Epithelial cell of proximal tubule (primary cell): Measurements from ENCODE around the gene EEA1. TPM values are rescaled to one million over a fixed set of nuclear protein-coding genes. Genes with fewer than 3 reads are reported as not detected.
A peak's percentile ranks its signal among the peaks of the same experiment; 100 is the strongest.

ENCODE experiments used
- DNase-seq: peaks from one replicate; pipeline ENCODE4 v3.0.0-alpha.2; 2011; ENCODE audit warnings: low read depth
- H3K4me3 ChIP-seq: 2 replicates; pipeline ENCODE4 v1.5.1; 2011; ENCODE audit warnings: low read depth, mild to moderate bottlenecking, low read length
- CTCF ChIP-seq: conservative IDR thresholded peaks from 2 replicates; pipeline ENCODE4 v1.5.1; 2012; ENCODE audit warnings: low read depth, mild to moderate bottlenecking, low read length
- total RNA-seq: library from RNA; depleted of rRNA; stranded (reverse); fragments of >200 nt; gene quantifications from 2 replicates; pipeline ENCODE4 v1.2.3, GENCODE V29; 2015

The EEA1 gene
- total RNA-seq, 1 donor from 2014 or later: 6.6 TPM

- peak; percentile 74 for DNase-seq
- TF ChIP-seq CTCF: no peak
- H3K4me3 ChIP-seq: peak overlapping the region; percentile 76
Measured at GRCh38 chr12:92927436-92928281, 1.4 kb downstream of the EEA1 start.

GRCh38 chr12:92927055-92927435 is 2.0 kb downstream of the EEA1 start:
- peak overlapping the region; percentile 76 for H3K4me3 ChIP-seq
- peak; percentile 30 for TF ChIP-seq CTCF
- no peak for DNase-seq

GRCh38 chr12:92926549-92926948 is 2.5 kb downstream of the EEA1 start:
- no peak for DNase-seq
- peak overlapping the region; percentile 76 for H3K4me3 ChIP-seq
- TF ChIP-seq CTCF: no peak

GRCh38 chr12:92921877-92922276 is 7.2 kb downstream of the EEA1 start:
- no peak overlapping the region for H3K4me3 ChIP-seq
- DNase-seq: no peak
- no peak for TF ChIP-seq CTCF

GRCh38 chr12:92915365-92915764 is 13.7 kb downstream of the EEA1 start:
- no peak for TF ChIP-seq CTCF
- H3K4me3 ChIP-seq: no peak overlapping the region
- DNase-seq: no peak

- no peak for TF ChIP-seq CTCF
- H3K4me3 ChIP-seq: no peak overlapping the region
- DNase-seq: no peak
Measured at GRCh38 chr12:92914170-92914569, 14.9 kb downstream of the EEA1 start.

- no peak overlapping the region for H3K4me3 ChIP-seq
- DNase-seq: no peak
- TF ChIP-seq CTCF: no peak
Measured at GRCh38 chr12:92912672-92913071, 16.4 kb downstream of the EEA1 start.
